HEK293T (cell line): ENCODE data around the gene FOXP4.

Experiments used
- ARNT ChIP-seq: fragments of 450-650 bp; IDR thresholded peaks from 2 replicates; pipeline ENCODE4 v1.6.1; 2017; ENCODE audit warnings: mild to moderate bottlenecking
- BHLHE40 ChIP-seq: fragments of 450-650 bp; IDR thresholded peaks from 2 replicates; pipeline ENCODE4 v1.6.1; 2016; ENCODE audit warnings: mild to moderate bottlenecking, moderate library complexity, borderline replicate concordance
- CTBP1 ChIP-seq: fragments of 450-650 bp; IDR thresholded peaks from 2 replicates; pipeline ENCODE4 v1.6.1; 2016; ENCODE audit warnings: borderline replicate concordance
- ELF4 ChIP-seq: fragments of 450-650 bp; IDR thresholded peaks from 2 replicates; pipeline ENCODE4 v1.6.1; 2017; ENCODE audit warnings: antibody characterized with exemption
- FOXA1 ChIP-seq: fragments of 450-650 bp; IDR thresholded peaks from 2 replicates; pipeline ENCODE4 v1.6.1; 2016; ENCODE audit warnings: mild to moderate bottlenecking
- FOXK2 ChIP-seq: fragments of 450-650 bp; IDR thresholded peaks from 2 replicates; pipeline ENCODE4 v1.6.1; 2016; ENCODE audit warnings: mild to moderate bottlenecking
- FOXM1 ChIP-seq: fragments of 450-650 bp; IDR thresholded peaks from 2 replicates; pipeline ENCODE4 v1.6.1; 2017; ENCODE audit warnings: mild to moderate bottlenecking, borderline replicate concordance
- HDGF ChIP-seq: fragments of 450-650 bp; IDR thresholded peaks from 2 replicates; pipeline ENCODE4 v1.6.1; 2017; ENCODE audit warnings: antibody characterized with exemption, borderline replicate concordance
- L3MBTL2 ChIP-seq: fragments of 450-650 bp; conservative IDR thresholded peaks from 2 replicates; pipeline ENCODE4 v1.6.1; 2016; ENCODE audit warnings: mild to moderate bottlenecking
- PKNOX1 ChIP-seq: fragments of 450-650 bp; IDR thresholded peaks from 2 replicates; pipeline ENCODE4 v1.6.1; 2016
- SP1 ChIP-seq: fragments of 450-650 bp; IDR thresholded peaks from 2 replicates; pipeline ENCODE4 v1.6.1; 2017
- SUZ12 ChIP-seq: fragments of 450-650 bp; IDR thresholded peaks from 2 replicates; pipeline ENCODE4 v1.6.1; 2016; ENCODE audit warnings: mild to moderate bottlenecking

- no peak for TF ChIP-seq FOXK2
- no peak for TF ChIP-seq SP1
- TF ChIP-seq HDGF = no peak
- no peak for TF ChIP-seq ELF4
- no peak for TF ChIP-seq L3MBTL2
- TF ChIP-seq SUZ12 = no peak
- no peak for TF ChIP-seq PKNOX1
- TF ChIP-seq FOXA1 = no peak
- TF ChIP-seq BHLHE40 = no peak
- no peak for TF ChIP-seq CTBP1
- no peak for TF ChIP-seq ARNT
- TF ChIP-seq FOXM1 = no peak
Measured at GRCh38 chr6:41497573-41497972, 48.6 kb upstream of the FOXP4 start.
